Mucosa of rectum (tissue), 2 donors: ENCODE results near the gene POMGNT2.
"Not testable (repeated sequence)": the region's sequence is repeated elsewhere in the genome, so short reads cannot be mapped to it uniquely, and the experiment has no call there.

Source experiments
- H3K27ac ChIP-seq, 2 donors: one replicate each; pipeline ENCODE4 v1.7.0; 2013; ENCODE audit warnings: inconsistent platforms in 2 of 2, low read depth in 2 of 2, low read length in 2 of 2
- H3K27me3 ChIP-seq, 2 donors: one replicate each; pipeline ENCODE4 v1.7.0; 2013; ENCODE audit warnings: low read length in 2 of 2; ENCODE audit not compliant: control insufficient read depth in 2 of 2, insufficient read depth in 2 of 2
- H3K36me3 ChIP-seq, 2 donors: one replicate each; pipeline ENCODE4 v1.7.0; 2013; ENCODE audit warnings: low read length in 2 of 2; ENCODE audit not compliant: control insufficient read depth in 2 of 2, insufficient read depth in 2 of 2
- H3K4me1 ChIP-seq, 2 donors: one replicate each; pipeline ENCODE4 v1.7.0; 2013; ENCODE audit warnings: low read length in 2 of 2, mild to moderate bottlenecking in 1 of 2; ENCODE audit not compliant: control insufficient read depth in 2 of 2, insufficient read depth in 2 of 2
- H3K4me3 ChIP-seq, 2 donors: one replicate each; pipeline ENCODE4 v1.7.0; 2013; ENCODE audit warnings: low read length in 2 of 2
- H3K9ac ChIP-seq, 2 donors: one replicate each; pipeline ENCODE4 v1.7.0; 2013; ENCODE audit warnings: low read length in 2 of 2, low read depth in 1 of 2, mild to moderate bottlenecking in 1 of 2
- H3K9me3 ChIP-seq, 2 donors: one replicate each; pipeline ENCODE4 v1.7.0; 2013; ENCODE audit warnings: low read length in 2 of 2; ENCODE audit not compliant: control insufficient read depth in 2 of 2
- donor health status: healthy.
- donor health status: Normal muscosa, but diverticular disease.

Gene POMGNT2

GRCh38 chr3:43077261-43077660 is 28.6 kb downstream of the POMGNT2 start:
- Histone ChIP-seq H3K36me3 (peaks cover 0 to 3% of the 10 kb centered on the region in 2 donors), H3K9me3 (no peaks in the 10 kb centered on the region), H3K9ac (no peak overlapping the region), H3K27ac (no peak overlapping the region), H3K4me1 (no peaks in the 10 kb centered on the region), H3K4me3 (no peak overlapping the region), H3K27me3 (no peaks in the 10 kb centered on the region)

GRCh38 chr3:43076857-43077256 is 29.0 kb downstream of the POMGNT2 start:
- no peak overlapping the region for H3K4me3 ChIP-seq
- H3K4me1 ChIP-seq, result no peaks in the 10 kb centered on the region
- H3K9me3 ChIP-seq, result no peaks in the 10 kb centered on the region
- H3K27ac ChIP-seq, result no peak overlapping the region
- no peak overlapping the region for H3K9ac ChIP-seq
- peaks cover 0 to 3% of the 10 kb centered on the region in 2 donors for H3K36me3 ChIP-seq
- no peaks in the 10 kb centered on the region for H3K27me3 ChIP-seq

- Histone ChIP-seq H3K27ac (no peak overlapping the region), H3K9ac (no peak overlapping the region), H3K36me3 (peaks cover 0 to 3% of the 10 kb centered on the region in 2 donors), H3K27me3 (no peaks in the 10 kb centered on the region), H3K4me1 (no peaks in the 10 kb centered on the region), H3K4me3 (no peak overlapping the region), H3K9me3 (no peaks in the 10 kb centered on the region)
Observed at GRCh38 chr3:43075904-43076661, 29.8 kb downstream of the POMGNT2 start.

- Histone ChIP-seq H3K4me3 (no peak overlapping the region), H3K27me3 (no peaks in the 10 kb centered on the region), H3K9ac (no peak overlapping the region), H3K27ac (no peak overlapping the region), H3K36me3 (no peaks in the 10 kb centered on the region), H3K4me1 (no peaks in the 10 kb centered on the region), H3K9me3 (no peaks in the 10 kb centered on the region)
Observed at GRCh38 chr3:43074901-43075689, 30.8 kb downstream of the POMGNT2 start.

GRCh38 chr3:43074482-43074881 is 31.4 kb downstream of the POMGNT2 start:
- no peak overlapping the region for H3K9ac ChIP-seq
- H3K27me3 ChIP-seq, result no peaks in the 10 kb centered on the region
- no peak overlapping the region for H3K4me3 ChIP-seq
- H3K9me3 ChIP-seq, result no peaks in the 10 kb centered on the region
- no peaks in the 10 kb centered on the region for H3K4me1 ChIP-seq
- H3K27ac ChIP-seq, result no peak overlapping the region
- no peaks in the 10 kb centered on the region for H3K36me3 ChIP-seq

GRCh38 chr3:43073836-43074220 is 32.1 kb downstream of the POMGNT2 start:
- H3K27ac ChIP-seq, result no peak overlapping the region
- no peaks in the 10 kb centered on the region for H3K9me3 ChIP-seq
- no peaks in the 10 kb centered on the region for H3K27me3 ChIP-seq

GRCh38 chr3:43073116-43073835 is 32.6 kb downstream of the POMGNT2 start:
- Histone ChIP-seq H3K4me3 (no peak overlapping the region), H3K4me1 (no peaks in the 10 kb centered on the region), H3K36me3 (no peaks in the 10 kb centered on the region), H3K27me3 (no peaks in the 10 kb centered on the region), H3K27ac (no peak overlapping the region), H3K9ac (no peak overlapping the region), H3K9me3 (no peaks in the 10 kb centered on the region)

More at GRCh38 chr3:43073836-43074220, 32.1 kb downstream of the POMGNT2 start:
- Histone ChIP-seq H3K4me3 (no peak overlapping the region), H3K36me3 (no peaks in the 10 kb centered on the region), H3K9ac (no peak overlapping the region), H3K4me1 (no peaks in the 10 kb centered on the region)

GRCh38 chr3:43072361-43072760 is 33.5 kb downstream of the POMGNT2 start:
- no peak overlapping the region for H3K9ac ChIP-seq
- no peaks in the 10 kb centered on the region for H3K4me1 ChIP-seq
- H3K36me3 ChIP-seq, result no peaks in the 10 kb centered on the region
- no peaks in the 10 kb centered on the region for H3K9me3 ChIP-seq
- no peak overlapping the region for H3K4me3 ChIP-seq
- no peaks in the 10 kb centered on the region for H3K27me3 ChIP-seq
- no peak overlapping the region for H3K27ac ChIP-seq

GRCh38 chr3:43071313-43071893 is 34.5 kb downstream of the POMGNT2 start:
- no peaks in the 10 kb centered on the region for H3K27me3 ChIP-seq
- no peak overlapping the region for H3K9ac ChIP-seq
- H3K4me1 ChIP-seq, result no peaks in the 10 kb centered on the region
- no peak overlapping the region for H3K4me3 ChIP-seq
- no peaks in the 10 kb centered on the region for H3K36me3 ChIP-seq
- H3K9me3 ChIP-seq, result no peaks in the 10 kb centered on the region
- H3K27ac ChIP-seq, result no peak overlapping the region

- not testable (repeated sequence) for H3K9ac ChIP-seq, H3K9me3 ChIP-seq, H3K27ac ChIP-seq, H3K27me3 ChIP-seq, H3K4me3 ChIP-seq, H3K4me1 ChIP-seq, H3K36me3 ChIP-seq
Observed at GRCh38 chr3:43070670-43071069, 35.2 kb downstream of the POMGNT2 start.
